ENCODE measurements around the gene PLD1. TPM values are rescaled to one million over a fixed set of nuclear protein-coding genes. Genes with fewer than 3 reads are reported as not detected.

The PLD1 gene
- total and polyA plus RNA-seq, 2 of the 8 experiments (the other 6 are each of a cell fraction or from before 2014, with no cell fraction given) = 1.2 to 2.6 TPM

GRCh38 chr3:171678971-171679492, 131.3 kb downstream of the PLD1 start:
- Histone ChIP-seq H3K56ac (replicated peaks; ENCODE audit: insufficient read length, low read depth, low read length) (no peak overlapping the region), H3K9me3 (ENCODE audit: insufficient read depth in 2 of 2, low read depth in 1 of 2, low read length in 1 of 2) (no peaks in the 10 kb centered on the region), H2BK20ac (ENCODE audit: low read length) (no peak overlapping the region), H2AK5ac (ENCODE audit: low read depth, low read length) (no peak overlapping the region), H3K4me1 (replicated peaks in 1 of 4; ENCODE audit: control insufficient read depth in 3 of 4, insufficient read depth in 4 of 4, low read length in 3 of 4) (no peaks in the 10 kb centered on the region), H2BK15ac (ENCODE audit: low read length) (no peak overlapping the region), H2AFZ (ENCODE audit: low read length) (no peak overlapping the region), H4K20me1 (replicated peaks in 1 of 2; ENCODE audit: control insufficient read depth in 1 of 2, insufficient read depth in 2 of 2, low read length in 2 of 2) (no peaks in the 10 kb centered on the region), H3K36me3 (ENCODE audit: control insufficient read depth in 2 of 4, insufficient read depth in 4 of 4, low read length in 3 of 4) (no peaks in the 10 kb centered on the region), H3K79me2 (ENCODE audit: control insufficient read depth in 1 of 2, insufficient read depth in 2 of 2, low read length in 2 of 2) (no peaks in the 10 kb centered on the region), H3K27ac (ENCODE audit: low read depth, low read length) (no peak overlapping the region), H3K23me2 (ENCODE audit: low read depth, low read length) (no peaks in the 10 kb centered on the region), H3K23ac (ENCODE audit: insufficient read length) (no peak overlapping the region), H3K79me1 (ENCODE audit: low read depth, low read length) (no peaks in the 10 kb centered on the region), H3K4me2 (ENCODE audit: insufficient read depth in 1 of 2, low read depth in 2 of 2, low read length in 2 of 2) (no peak overlapping the region), H3K4me3 (ENCODE audit: extremely low read depth in 1 of 4, insufficient read depth in 2 of 4, low read depth in 3 of 4, low read length in 4 of 4) (no peak overlapping the region), H4K5ac (ENCODE audit: insufficient read length, low read depth, low read length) (no peak overlapping the region), H4K91ac (replicated peaks; ENCODE audit: insufficient read length, low read length) (no peak overlapping the region), H3K27me3 (replicated peaks in 1 of 4; ENCODE audit: control insufficient read depth in 3 of 4, extremely low read depth in 1 of 4, insufficient read depth in 3 of 4, low read length in 3 of 4) (no peaks in the 10 kb centered on the region), H2BK12ac (ENCODE audit: low read depth, low read length) (no peak overlapping the region), H4K8ac (ENCODE audit: extremely low read depth, insufficient read depth, low read length) (no peak overlapping the region), H2BK120ac (replicated peaks; ENCODE audit: low read depth, low read length) (no peak overlapping the region), H3K4ac (replicated peaks; ENCODE audit: insufficient read length, low read depth, low read length) (no peak overlapping the region), H3K18ac (ENCODE audit: extremely low read depth, low read length) (no peak overlapping the region), H2BK5ac (ENCODE audit: low read depth, low read length) (no peak overlapping the region), H3K14ac (ENCODE audit: insufficient read length) (no peak overlapping the region), H3K9ac (replicated peaks in 1 of 4; ENCODE audit: extremely low read depth in 1 of 4, low read depth in 3 of 4, low read length in 3 of 4) (no peak overlapping the region)
- CTCF ChIA-PET (ENCODE audit: partially characterized antibody) = interaction anchor here (0.6 to 3.3 kb wide), 2 partner anchors 93 to 761 kb away, joined by 3 to 17 read pairs; no protein-coding TSS in a partner anchor
- no peak for DNase-seq (ENCODE audit: low read depth in 1 of 2, low spot score in 2 of 2)
- POLR2A ChIA-PET (ENCODE audit: partially characterized antibody) = no interaction called here
- no peak for FAIRE-seq
- 94% methylated on average over 3 of the region's 3 CpGs; no CpG with 5 or more reads in 1 of the 2 experiments for WGBS, 2 experiments (ENCODE audit: extremely low coverage in 1 of 2, insufficient coverage in 1 of 2, insufficient read length in 1 of 2, insufficient replicate concordance in 2 of 2, low coverage in 1 of 2, low lambda C conversion rate in 2 of 2, missing lambda C conversion rate in 1 of 2)
- TF ChIP-seq RFX5 (IDR thresholded peaks at IDR 0.05; ENCODE audit: borderline replicate concordance, low read depth, low read length) (no peak), RXRA (IDR thresholded peaks at IDR 0.05; ENCODE audit: insufficient read depth, low read depth, low read length) (no peak), EZH2 (IDR thresholded peaks at IDR 0.05; ENCODE audit: low read depth, low read length, severe bottlenecking) (no peak), TEAD4 (IDR thresholded peaks at IDR 0.05; ENCODE audit: low read depth, low read length) (no peak), CBX8 (IDR thresholded peaks at IDR 0.05; ENCODE audit: borderline replicate concordance, low read depth, low read length) (no peak), TAF1 (IDR thresholded peaks at IDR 0.05; ENCODE audit: low read depth, low read length) (no peak), CTBP2 (IDR thresholded peaks at IDR 0.05; ENCODE audit: borderline replicate concordance, insufficient read depth, insufficient read length, low read length) (no peak), BACH1 (IDR thresholded peaks at IDR 0.05; ENCODE audit: low read length) (no peak)

All from H1 (cell line).